Measurements from ENCODE around the gene SYCN.

The SYCN gene

DNA sequence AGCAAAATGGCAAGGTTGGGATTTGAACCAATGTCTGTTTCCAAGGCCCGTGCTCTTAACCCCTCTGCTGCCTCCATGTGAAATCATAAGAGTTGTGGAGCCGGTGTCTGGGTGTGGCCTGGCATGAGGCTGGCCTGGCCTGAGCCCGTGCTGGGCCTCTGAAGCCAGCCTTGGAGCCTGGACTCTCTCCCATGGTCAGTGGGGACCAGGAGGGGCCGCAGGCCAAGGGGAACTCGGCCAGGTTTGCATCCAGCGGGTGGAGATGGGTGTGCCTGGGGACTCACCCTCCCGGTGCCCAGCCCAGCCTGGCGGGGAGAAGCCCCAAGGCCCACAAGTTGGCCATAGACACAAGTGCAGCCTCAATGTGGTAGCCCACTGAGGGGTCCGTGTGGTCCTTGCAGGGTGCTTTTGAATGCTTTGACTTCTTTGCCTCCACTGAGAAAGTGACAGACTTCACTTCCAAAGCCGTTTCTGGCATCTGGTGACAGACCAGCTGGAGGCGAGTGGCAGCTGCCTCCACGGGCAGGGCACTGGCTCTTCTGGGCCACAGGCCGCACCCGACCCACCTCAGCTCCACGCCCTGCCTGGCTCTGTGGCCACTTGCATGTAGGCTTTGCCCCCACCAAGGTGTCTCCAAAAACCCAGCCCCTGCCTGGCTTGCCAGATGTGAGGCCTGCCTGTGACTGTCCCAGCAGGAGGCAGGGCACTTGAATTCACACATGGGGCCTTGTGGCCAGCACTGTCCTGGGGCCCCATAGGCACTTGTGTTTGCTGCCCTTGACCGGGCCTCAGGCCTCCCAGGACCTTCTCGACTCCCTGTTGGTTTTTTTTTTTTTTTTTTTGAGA, 33.5 kb downstream of the SYCN start:
- DNase-seq (ENCODE audit: low read depth) = no peak
- TF ChIP-seq, protein P1, sequence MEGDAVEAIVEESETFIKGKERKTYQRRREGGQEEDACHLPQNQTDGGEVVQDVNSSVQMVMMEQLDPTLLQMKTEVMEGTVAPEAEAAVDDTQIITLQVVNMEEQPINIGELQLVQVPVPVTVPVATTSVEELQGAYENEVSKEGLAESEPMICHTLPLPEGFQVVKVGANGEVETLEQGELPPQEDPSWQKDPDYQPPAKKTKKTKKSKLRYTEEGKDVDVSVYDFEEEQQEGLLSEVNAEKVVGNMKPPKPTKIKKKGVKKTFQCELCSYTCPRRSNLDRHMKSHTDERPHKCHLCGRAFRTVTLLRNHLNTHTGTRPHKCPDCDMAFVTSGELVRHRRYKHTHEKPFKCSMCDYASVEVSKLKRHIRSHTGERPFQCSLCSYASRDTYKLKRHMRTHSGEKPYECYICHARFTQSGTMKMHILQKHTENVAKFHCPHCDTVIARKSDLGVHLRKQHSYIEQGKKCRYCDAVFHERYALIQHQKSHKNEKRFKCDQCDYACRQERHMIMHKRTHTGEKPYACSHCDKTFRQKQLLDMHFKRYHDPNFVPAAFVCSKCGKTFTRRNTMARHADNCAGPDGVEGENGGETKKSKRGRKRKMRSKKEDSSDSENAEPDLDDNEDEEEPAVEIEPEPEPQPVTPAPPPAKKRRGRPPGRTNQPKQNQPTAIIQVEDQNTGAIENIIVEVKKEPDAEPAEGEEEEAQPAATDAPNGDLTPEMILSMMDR (IDR thresholded peaks at IDR 0.05; ENCODE audit: insufficient read depth, low read depth, low read length, missing control alignments) = no peak
- H3K4me3 ChIP-seq (ENCODE audit: low read depth, low read length) = no peak overlapping the region

GRCh38 chr19:39169143-39169810, 34.8 kb downstream of the SYCN start:
- no peak overlapping the region for H3K4me3 ChIP-seq (ENCODE audit: low read depth, low read length)
- TF ChIP-seq, protein P1 (IDR thresholded peaks at IDR 0.05; ENCODE audit: insufficient read depth, low read depth, low read length, missing control alignments) = no peak
- no peak for DNase-seq (ENCODE audit: low read depth)

DNA sequence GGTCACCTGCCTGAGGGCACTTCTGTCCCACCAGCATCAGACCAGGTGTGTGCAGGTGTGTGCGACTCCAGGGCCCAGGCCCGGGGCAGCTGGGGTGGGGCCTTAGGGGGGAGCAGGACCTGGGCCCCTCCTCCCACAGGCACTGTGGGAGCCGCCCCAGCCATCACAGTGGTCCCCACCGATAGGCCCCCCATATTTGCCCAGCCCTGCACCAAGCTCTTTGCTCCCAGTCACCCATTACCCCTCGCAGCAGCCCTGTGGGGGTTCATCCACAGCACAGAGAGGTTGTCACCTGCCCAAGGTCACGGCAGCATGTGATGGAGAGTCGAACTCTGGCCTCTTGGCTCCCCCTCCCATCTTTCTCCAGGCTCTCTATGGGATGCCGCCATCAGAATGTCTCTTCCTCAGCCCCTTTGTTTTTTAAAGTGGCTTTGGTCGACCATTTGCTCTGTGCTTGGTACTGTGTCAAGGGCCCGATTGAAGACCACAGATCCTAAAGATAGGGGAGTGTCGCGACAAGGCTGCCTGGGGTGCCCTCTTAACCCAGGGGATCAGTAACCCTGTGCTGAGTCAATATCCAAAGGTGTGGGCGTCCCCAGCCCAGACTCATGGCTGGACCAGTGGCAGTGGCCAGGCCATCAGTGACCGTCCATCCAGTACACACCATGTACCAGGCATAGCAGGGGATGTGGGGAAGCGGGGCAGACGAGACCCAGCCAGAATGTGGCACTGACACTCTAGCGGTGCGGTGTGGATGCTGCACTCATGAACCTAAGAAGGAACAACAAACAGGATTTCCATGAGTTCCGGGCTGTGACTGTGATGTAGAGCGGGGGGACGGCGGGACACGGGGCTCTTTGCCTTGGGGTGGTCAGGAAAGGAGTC, 35.6 kb downstream of the SYCN start:
- H3K4me3 ChIP-seq (ENCODE audit: low read depth, low read length) = no peak overlapping the region
- no peak for DNase-seq (ENCODE audit: low read depth)
- TF ChIP-seq, protein P1 (IDR thresholded peaks at IDR 0.05; ENCODE audit: insufficient read depth, low read depth, low read length, missing control alignments) = no peak

DNA sequence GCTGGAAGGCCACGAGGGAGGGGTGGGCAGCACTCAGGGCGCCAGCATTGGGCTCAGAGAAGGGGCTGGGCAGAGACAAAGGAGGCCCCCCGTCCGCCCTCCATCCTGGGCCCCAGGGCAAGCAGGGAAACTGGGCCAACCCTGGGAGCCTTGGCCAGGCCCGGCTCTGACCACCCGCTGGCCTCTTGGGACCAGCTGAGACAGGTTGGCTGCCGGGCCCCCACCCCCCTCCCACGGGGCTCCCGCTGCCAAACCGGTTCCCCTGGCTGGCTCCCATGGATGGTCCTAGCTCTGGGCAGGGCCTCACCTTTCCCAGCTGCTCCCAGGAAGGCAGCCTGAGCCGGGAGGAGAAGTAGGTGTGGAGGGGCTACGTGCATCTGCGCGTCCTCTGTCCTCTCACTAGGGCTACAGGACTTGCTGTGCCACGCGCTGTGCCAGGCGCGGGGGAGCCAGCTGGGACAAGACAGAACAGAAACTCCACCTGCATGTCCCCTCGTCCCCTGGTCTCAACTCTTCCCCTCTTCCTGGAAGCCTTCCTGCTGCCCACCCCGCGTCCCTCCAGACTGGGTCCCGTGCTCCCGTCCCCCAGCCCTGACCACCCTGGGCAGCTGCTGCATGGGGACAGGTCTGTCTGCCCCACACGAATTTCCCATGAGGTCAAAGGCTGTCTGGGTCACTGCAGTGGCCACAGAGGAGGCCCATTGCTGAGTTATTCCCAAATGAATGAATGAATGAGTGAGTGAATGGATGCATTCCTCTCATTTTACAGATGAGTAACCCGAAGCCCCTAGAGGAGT, 36.4 kb downstream of the SYCN start:
- no peak for DNase-seq (ENCODE audit: low read depth)
- TF ChIP-seq, protein P1 (IDR thresholded peaks at IDR 0.05; ENCODE audit: insufficient read depth, low read depth, low read length, missing control alignments) = no peak
- H3K4me3 ChIP-seq (ENCODE audit: low read depth, low read length) = no peak overlapping the region

- no peak overlapping the region for H3K4me3 ChIP-seq (ENCODE audit: low read depth, low read length)
- TF ChIP-seq, protein P1 (IDR thresholded peaks at IDR 0.05; ENCODE audit: insufficient read depth, low read depth, low read length, missing control alignments) = no peak
- no peak for DNase-seq (ENCODE audit: low read depth)
Observed at GRCh38 chr19:39166571-39167391, 37.3 kb downstream of the SYCN start.

Measured in GM12865 (cell line).